ENCODE results near the gene APLF.
"Not testable (repeated sequence)": the region's sequence is repeated elsewhere in the genome, so short reads cannot be mapped to it uniquely, and the experiment has no call there.

- not testable (repeated sequence) for TF ChIP-seq CTCF (conservative IDR thresholded peaks at IDR 0.05; ENCODE audit: low read depth, low read length); EZH2 (IDR thresholded peaks at IDR 0.05; ENCODE audit: low read length, unreplicated experiment); EZH2phosphoT487 (IDR thresholded peaks at IDR 0.05; ENCODE audit: borderline replicate concordance, low read length)
Measured at GRCh38 chr2:68446425-68446824, 21.0 kb upstream of the APLF start.
